Adrenal gland (tissue), 12 donors: ENCODE results near the gene MYCBPAP. TPM values are rescaled to one million over a fixed set of nuclear protein-coding genes. Genes with fewer than 3 reads are reported as not detected.

Experiments used
- DNase-seq, 7 donors: peaks; one replicate each; pipeline ENCODE4 v3.0.0-alpha.2; 2019 to 2020
- H3K27ac ChIP-seq, 5 donors: fragments of 200-600 bp; sonication (generic) in 4 of 5; 1 replicate in 3 of 5; 2 replicates in 2 of 5; pipeline versions ENCODE4 v1.5.1 to v1.8.0; 2016 to 2020; ENCODE audit warnings: mild to moderate bottlenecking in 1 of 5
- H3K27me3 ChIP-seq: fragments of 200-600 bp; 2 replicates; pipeline ENCODE4 v1.8.0; 2021
- H3K36me3 ChIP-seq, 2 donors: fragments of 200-600 bp; replicated peaks in 1 of 2; 1 replicate in 1 of 2; 2 replicates in 1 of 2; pipeline versions ENCODE4 v1.5.1 to v1.8.0; 2018 to 2022
- H3K4me1 ChIP-seq, 2 donors: fragments of 200-600 bp; replicated peaks in 1 of 2; 1 replicate in 1 of 2; 2 replicates in 1 of 2; pipeline versions ENCODE4 v1.5.1 to v1.8.0; 2018 to 2021
- H3K4me3 ChIP-seq, 4 donors: fragments of 200-600 bp; sonication (generic) in 3 of 4; one replicate each; pipeline ENCODE4 v1.5.1; 2016 to 2018
- H3K9me3 ChIP-seq, 3 donors: fragments of 200-600 bp; sonication (generic) in 1 of 3; replicated peaks in 1 of 3; 1 replicate in 2 of 3; 2 replicates in 1 of 3; pipeline versions ENCODE4 v1.5.1 to v1.8.0; 2016 to 2021
- POLR2A ChIP-seq, 2 donors: fragments of 450-650 bp; IDR thresholded peaks; one replicate each; pipeline ENCODE4 v1.6.1; 2017; ENCODE audit warnings: antibody characterized with exemption in 2 of 2, mild to moderate bottlenecking in 2 of 2, moderate library complexity in 1 of 2
- WGBS, 4 donors: extraction: QIAGEN DNeasy Blood & Tissue Kit in 2 of 4; methylation state at CpG; one replicate each; pipeline versions ENCODE4 v1.1.5 to v1.1.7; 2013 to 2017; 5-methylcytosine and 5-hydroxymethylcytosine counted together
- intact Hi-C, 2 donors: fragments of 100-400 bp; cut with DNase I; formaldehyde crosslinking; loops; one replicate each; pipeline versions ENCODE4 v1.14.1 to v1.15.0; 2022 to 2023
- polyA plus RNA-seq, 3 donors: library from polyadenylated mRNA; stranded (reverse); fragments of 200-250 nt in 2 of 3; fragments of 350-450 nt in 1 of 3; fragmentation: Illumina TruSeq in 1 of 3; extraction: RNeasy Lipid Tissue Mini Kit (QIAGEN cat#74804) in 1 of 3; gene quantifications; one replicate each; pipeline ENCODE4 v1.2.3, GENCODE V29; 2013 to 2014
- total RNA-seq, 9 donors: library from RNA; depleted of rRNA in 4 of 9; stranded (reverse); fragments of >200 nt in 4 of 9; fragments of 120-200 nt in 1 of 9; fragmentation: NEBNext Ultra II Directional in 1 of 9; extraction: Animal tissue kit (Norgen Biotek cat#: 25700) in 1 of 9; gene quantifications; one replicate each; pipeline versions ENCODE4 v1.1.0 to v1.2.4, GENCODE V29; 2013 to 2023
- TF ChIP-seq, protein P1 (sequence below), 6 experiments: fragments of 450-650 bp in 4 of 6; fragments of 200-600 bp in 2 of 6; sonication (generic) in 1 of 6; IDR thresholded peaks; 1 replicate in 5 of 6; 2 replicates in 1 of 6; pipeline versions ENCODE4 v1.5.1 to v1.8.0; 2016 to 2021; ENCODE audit warnings: antibody characterized with exemption in 6 of 6, mild to moderate bottlenecking in 2 of 6, moderate library complexity in 1 of 6
- donor health status: healthy with polysubstance abuse.
- donor health status: Bipolar disorder and iron deficiency.
- donor health status: DM: yes; HTN: yes; CAD: no.
- donor health status: DM: no; HTN: no; CAD: no.
- donor health status: DM: no; HTN: no; CAD: no.
- donor health status: DM: yes; HTN: yes; CAD: no.

MYCBPAP gene
- total and polyA plus RNA-seq, 12 donors: 0.12 to 8.9 (median 2.3) TPM; not detected in 1

DNA sequence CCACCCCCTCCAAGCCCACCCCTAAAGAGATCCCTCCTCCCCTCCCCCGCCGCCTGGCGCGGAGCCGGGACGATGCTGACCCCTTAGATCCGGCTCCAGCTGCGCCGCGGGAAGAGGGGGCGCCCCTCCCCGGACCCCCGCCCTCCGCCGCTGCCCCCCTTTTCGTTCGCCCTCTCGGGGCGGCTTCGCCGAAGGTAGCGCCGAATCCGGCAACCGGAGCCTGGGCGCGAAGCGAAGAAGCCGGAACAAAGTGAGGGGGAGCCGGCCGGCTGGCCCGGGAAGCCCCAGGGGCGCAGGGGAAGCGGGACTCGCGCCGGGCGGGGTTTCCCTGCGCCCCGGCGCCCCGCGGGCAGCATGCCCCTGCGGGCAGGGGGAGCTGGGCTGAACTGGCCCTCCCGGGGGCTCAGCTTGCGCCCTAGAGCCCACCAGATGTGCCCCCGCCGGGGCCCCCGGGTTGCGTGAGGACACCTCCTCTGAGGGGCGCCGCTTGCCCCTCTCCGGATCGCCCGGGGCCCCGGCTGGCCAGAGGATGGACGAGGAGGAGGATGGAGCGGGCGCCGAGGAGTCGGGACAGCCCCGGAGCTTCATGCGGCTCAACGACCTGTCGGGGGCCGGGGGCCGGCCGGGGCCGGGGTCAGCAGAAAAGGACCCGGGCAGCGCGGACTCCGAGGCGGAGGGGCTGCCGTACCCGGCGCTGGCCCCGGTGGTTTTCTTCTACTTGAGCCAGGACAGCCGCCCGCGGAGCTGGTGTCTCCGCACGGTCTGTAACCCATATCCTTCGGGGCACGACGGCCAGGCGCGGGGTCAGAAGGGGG lies 52.9 kb downstream of the MYCBPAP start:
- Histone ChIP-seq H3K9me3 (no peaks in the 10 kb centered on the region), H3K27ac (no peak overlapping the region), H3K4me3 (peak overlapping the region in 1 of 4 donors; percentile 54), H3K27me3 (peaks cover 13% of the 10 kb centered on the region), H3K4me1 (peaks cover 22 to 28% of the 10 kb centered on the region in 2 donors), H3K36me3 (no peaks in the 10 kb centered on the region)
- DNase-seq: no peak
- 0 to 1% (median 1%) methylated on average over 6 to 84 of the region's 88 CpGs; no CpG with 5 or more reads in 1 of the 4 donors for whole genome bisulfite sequencing, 4 donors
- TF ChIP-seq, protein P1, sequence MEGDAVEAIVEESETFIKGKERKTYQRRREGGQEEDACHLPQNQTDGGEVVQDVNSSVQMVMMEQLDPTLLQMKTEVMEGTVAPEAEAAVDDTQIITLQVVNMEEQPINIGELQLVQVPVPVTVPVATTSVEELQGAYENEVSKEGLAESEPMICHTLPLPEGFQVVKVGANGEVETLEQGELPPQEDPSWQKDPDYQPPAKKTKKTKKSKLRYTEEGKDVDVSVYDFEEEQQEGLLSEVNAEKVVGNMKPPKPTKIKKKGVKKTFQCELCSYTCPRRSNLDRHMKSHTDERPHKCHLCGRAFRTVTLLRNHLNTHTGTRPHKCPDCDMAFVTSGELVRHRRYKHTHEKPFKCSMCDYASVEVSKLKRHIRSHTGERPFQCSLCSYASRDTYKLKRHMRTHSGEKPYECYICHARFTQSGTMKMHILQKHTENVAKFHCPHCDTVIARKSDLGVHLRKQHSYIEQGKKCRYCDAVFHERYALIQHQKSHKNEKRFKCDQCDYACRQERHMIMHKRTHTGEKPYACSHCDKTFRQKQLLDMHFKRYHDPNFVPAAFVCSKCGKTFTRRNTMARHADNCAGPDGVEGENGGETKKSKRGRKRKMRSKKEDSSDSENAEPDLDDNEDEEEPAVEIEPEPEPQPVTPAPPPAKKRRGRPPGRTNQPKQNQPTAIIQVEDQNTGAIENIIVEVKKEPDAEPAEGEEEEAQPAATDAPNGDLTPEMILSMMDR (IDR thresholded peaks at IDR 0.05): no peak
- TF ChIP-seq POLR2A (IDR thresholded peaks at IDR 0.05): no peak
- intact Hi-C loops: loop anchor here in 1 of 2 donors (5.0 kb wide), 1 partner anchor 46 kb away; no protein-coding TSS in a partner anchor

DNA sequence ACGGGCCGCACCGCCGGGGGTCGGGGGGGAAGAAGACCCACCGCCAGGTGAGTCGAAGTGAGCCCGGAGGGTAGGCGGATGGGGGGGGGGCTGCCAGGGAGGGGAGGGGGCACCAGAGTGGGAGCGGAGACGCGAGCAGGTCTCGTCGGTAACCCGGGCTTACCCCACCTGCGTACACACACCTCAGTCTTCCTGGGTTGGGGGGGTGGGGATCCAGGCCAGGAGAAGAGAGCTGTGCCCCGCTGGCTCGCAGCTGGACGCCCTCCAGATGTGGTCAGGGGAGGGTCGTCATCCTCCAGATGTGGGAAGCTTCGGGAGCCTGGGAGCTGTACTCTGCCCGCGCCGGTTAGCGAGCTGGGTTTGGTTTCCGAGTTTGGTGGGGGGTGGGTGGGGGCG lies 53.5 kb downstream of the MYCBPAP start:
- Histone ChIP-seq H3K36me3 (no peaks in the 10 kb centered on the region), H3K9me3 (no peaks in the 10 kb centered on the region), H3K4me3 (peak overlapping the region in 1 of 4 donors; percentile 54), H3K27me3 (peaks cover 13% of the 10 kb centered on the region), H3K4me1 (peaks cover 22 to 28% of the 10 kb centered on the region in 2 donors), H3K27ac (no peak overlapping the region)
- intact Hi-C loops: loop anchor here in 1 of 2 donors (5.0 kb wide), 1 partner anchor 46 kb away; no protein-coding TSS in a partner anchor
- DNase-seq: no peak
- TF ChIP-seq, protein P1 (IDR thresholded peaks at IDR 0.05): no peak
- TF ChIP-seq POLR2A (IDR thresholded peaks at IDR 0.05): no peak
- WGBS, 4 donors: 1 to 6% methylated on average over 25 to 27 of the region's 27 CpGs; no CpG with 5 or more reads in 2 of the 4 donors

DNA sequence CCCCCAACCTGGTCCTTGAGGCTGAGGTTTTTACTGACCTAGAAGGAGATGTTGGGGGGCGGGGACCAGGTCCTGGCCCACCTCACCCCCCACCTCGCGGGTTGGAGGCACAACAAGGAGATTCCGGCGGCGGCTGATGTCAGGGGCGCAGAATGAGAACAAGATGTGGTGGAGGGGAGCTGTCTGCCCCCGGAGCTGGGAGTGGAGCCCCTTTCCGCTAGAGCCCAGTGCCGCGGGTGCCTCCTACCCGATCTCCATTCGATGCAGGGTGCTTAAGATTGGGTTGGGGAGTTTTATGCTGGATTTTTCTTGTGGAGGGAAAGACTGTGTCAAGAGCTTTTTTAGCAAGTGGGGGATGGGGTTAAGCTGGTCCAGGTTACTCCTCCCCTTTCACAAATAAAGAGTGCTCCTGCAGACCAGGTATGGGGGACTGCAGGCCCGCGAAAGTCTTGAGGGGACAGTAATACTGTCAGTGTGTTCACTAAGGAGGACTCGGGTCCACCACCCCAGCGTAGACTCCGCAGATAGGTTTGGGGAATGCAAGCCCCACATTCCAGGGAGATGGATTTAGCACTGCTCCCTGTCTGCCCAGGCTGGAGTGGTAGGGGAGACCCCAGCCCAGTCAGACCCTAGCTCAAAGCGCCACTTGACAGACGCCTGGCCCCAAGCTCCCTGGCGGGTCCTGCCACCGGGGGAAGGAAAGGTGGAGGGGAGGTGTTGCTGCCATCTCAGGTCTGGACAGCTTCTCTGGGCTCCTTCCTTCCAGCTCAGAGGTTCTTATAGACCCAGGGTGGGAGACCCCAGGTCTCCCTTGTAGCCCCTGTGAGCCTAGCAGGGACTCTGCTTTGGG lies 54.2 kb downstream of the MYCBPAP start:
- Histone ChIP-seq H3K27ac (no peak overlapping the region), H3K9me3 (no peaks in the 10 kb centered on the region), H3K36me3 (no peaks in the 10 kb centered on the region), H3K27me3 (peaks cover 13% of the 10 kb centered on the region), H3K4me1 (peaks cover 22 to 28% of the 10 kb centered on the region in 2 donors), H3K4me3 (no peak overlapping the region)
- 47 to 64% (median 49%) methylated on average over 10 to 22 of the region's 22 CpGs for WGBS, 4 donors
- intact Hi-C loops: loop anchor here in 1 of 2 donors (5.0 kb wide), 1 partner anchor 45 kb away; no protein-coding TSS in a partner anchor
- no peak for TF ChIP-seq POLR2A (IDR thresholded peaks at IDR 0.05)
- TF ChIP-seq, protein P1 (IDR thresholded peaks at IDR 0.05): no peak
- DNase-seq: no peak

DNA sequence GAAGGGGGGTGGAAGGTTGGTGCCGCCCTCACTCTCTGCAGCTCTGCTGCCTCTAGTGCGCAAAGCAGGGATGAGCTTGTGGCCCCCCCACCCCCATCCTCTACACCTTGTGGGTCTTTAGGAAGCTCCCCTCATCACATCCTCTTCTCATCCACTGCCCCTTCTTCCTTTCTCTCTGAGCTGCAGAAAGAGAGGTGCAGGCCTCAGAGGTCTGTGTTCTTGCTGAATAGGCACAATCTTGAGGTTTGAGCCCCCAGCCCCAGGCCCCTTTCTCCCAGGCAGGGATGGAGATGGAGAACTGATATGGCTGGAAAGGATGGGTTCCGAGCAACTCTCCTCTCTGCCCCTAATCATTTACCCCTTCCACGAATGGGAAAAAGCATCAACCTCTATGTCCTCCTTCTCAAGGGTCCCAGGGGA lies 54.9 kb downstream of the MYCBPAP start:
- whole genome bisulfite sequencing, 4 donors: 78 to 89% (median 80%) methylated on average over 3 to 4 of the region's 4 CpGs
- intact Hi-C loops: loop anchor here in 1 of 2 donors (5.0 kb wide), 1 partner anchor 44 kb away; no protein-coding TSS in a partner anchor
- Histone ChIP-seq H3K4me1 (peaks cover 22 to 28% of the 10 kb centered on the region in 2 donors), H3K36me3 (no peaks in the 10 kb centered on the region), H3K9me3 (no peaks in the 10 kb centered on the region), H3K4me3 (no peak overlapping the region), H3K27ac (no peak overlapping the region), H3K27me3 (peaks cover 13% of the 10 kb centered on the region)
- no peak for DNase-seq
- TF ChIP-seq, protein P1 (IDR thresholded peaks at IDR 0.05): no peak
- no peak for TF ChIP-seq POLR2A (IDR thresholded peaks at IDR 0.05)
